Uterus (tissue), 4 donors: ENCODE measurements around the gene CUL5. TPM values are rescaled to one million over a fixed set of nuclear protein-coding genes. Genes with fewer than 3 reads are reported as not detected.
A peak's percentile ranks its signal among the peaks of the same experiment; 100 is the strongest.

Experiments
- DNase-seq, 2 donors: peaks; one replicate each; pipeline ENCODE4 v3.0.0-alpha.2; 2019 to 2020
- H3K27ac ChIP-seq, 2 donors: fragments of 200-600 bp; sonication (generic); 1 replicate in 1 of 2; 2 replicates in 1 of 2; pipeline ENCODE4 v1.5.1; 2016 to 2018
- H3K27me3 ChIP-seq, 2 donors: fragments of 200-600 bp; sonication (generic); one replicate each; pipeline ENCODE4 v1.5.1; 2018 to 2019; ENCODE audit warnings: control low read depth in 1 of 2
- H3K36me3 ChIP-seq, 2 donors: fragments of 200-600 bp; sonication (generic); one replicate each; pipeline ENCODE4 v1.5.1; 2019; ENCODE audit warnings: control low read depth in 1 of 2
- H3K4me1 ChIP-seq, 2 donors: fragments of 200-600 bp; sonication (generic); one replicate each; pipeline ENCODE4 v1.5.1; 2018 to 2019; ENCODE audit warnings: control low read depth in 1 of 2
- H3K4me3 ChIP-seq, 2 donors: fragments of 200-600 bp; sonication (generic); 1 replicate in 1 of 2; 2 replicates in 1 of 2; pipeline ENCODE4 v1.5.1; 2018 to 2019; ENCODE audit warnings: mild to moderate bottlenecking in 1 of 2
- H3K9me3 ChIP-seq, 2 donors: fragments of 200-600 bp; sonication (generic); one replicate each; pipeline ENCODE4 v1.5.1; 2019; ENCODE audit warnings: control low read depth in 1 of 2
- POLR2A ChIP-seq, 2 donors: fragments of 450-650 bp; IDR thresholded peaks; one replicate each; pipeline ENCODE4 v1.6.1; 2016; ENCODE audit warnings: antibody characterized with exemption in 2 of 2, mild to moderate bottlenecking in 1 of 2, moderate library complexity in 1 of 2
- intact Hi-C: fragments of 100-400 bp; cut with DNase I; formaldehyde crosslinking; loops from one replicate; pipeline ENCODE4 v1.15.1; 2023; ENCODE audit warnings: low total_unique reads
- total RNA-seq, 4 donors: library from RNA; depleted of rRNA in 3 of 4; stranded (reverse); fragments of >200 nt in 3 of 4; gene quantifications; one replicate each; pipeline versions ENCODE4 v1.1.0 to v1.2.4, GENCODE V29; 2014 to 2023
- TF ChIP-seq, protein P1 (sequence below), 4 experiments: fragments of 200-600 bp in 2 of 4; fragments of 450-650 bp in 2 of 4; sonication (generic) in 2 of 4; IDR thresholded peaks; one replicate each; pipeline ENCODE4 v1.5.1; 2016 to 2019; ENCODE audit warnings: antibody characterized with exemption in 4 of 4, mild to moderate bottlenecking in 2 of 4, moderate library complexity in 1 of 4
- donor health status: DM: yes; HTN: yes; CAD: no.

CUL5 gene
- total RNA-seq, 4 donors from 2014 or later = 29.5 to 79.8 (median 40.9) TPM

DNA sequence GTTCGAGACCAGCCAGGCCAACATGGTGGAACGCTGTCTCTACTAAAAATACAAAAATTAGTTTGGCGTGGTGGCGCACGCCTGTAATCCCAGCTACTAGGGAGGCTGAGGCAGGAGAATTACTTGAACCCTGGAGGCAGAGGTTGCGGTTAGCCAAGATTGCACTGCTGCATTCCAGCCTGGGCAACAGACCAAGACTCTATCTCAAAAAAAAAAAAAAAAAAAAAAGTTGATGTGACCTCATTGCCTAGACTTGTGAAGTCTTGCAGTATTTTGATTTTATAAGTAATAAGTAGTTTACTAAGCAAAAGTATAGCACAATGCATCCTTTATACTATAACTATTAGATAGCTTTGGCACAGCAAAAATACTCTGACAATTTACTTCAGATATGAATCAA lies 9.9 kb upstream of the CUL5 start:
- no peak overlapping the region for H3K27ac ChIP-seq
- intact Hi-C loops = no loop called here
- no peaks in the 10 kb centered on the region for H3K36me3 ChIP-seq
- H3K4me3 ChIP-seq = no peak overlapping the region
- no peaks in the 10 kb centered on the region for H3K9me3 ChIP-seq
- H3K27me3 ChIP-seq = no peaks in the 10 kb centered on the region
- no peak for DNase-seq
- no peaks in the 10 kb centered on the region for H3K4me1 ChIP-seq
- TF ChIP-seq, protein P1, sequence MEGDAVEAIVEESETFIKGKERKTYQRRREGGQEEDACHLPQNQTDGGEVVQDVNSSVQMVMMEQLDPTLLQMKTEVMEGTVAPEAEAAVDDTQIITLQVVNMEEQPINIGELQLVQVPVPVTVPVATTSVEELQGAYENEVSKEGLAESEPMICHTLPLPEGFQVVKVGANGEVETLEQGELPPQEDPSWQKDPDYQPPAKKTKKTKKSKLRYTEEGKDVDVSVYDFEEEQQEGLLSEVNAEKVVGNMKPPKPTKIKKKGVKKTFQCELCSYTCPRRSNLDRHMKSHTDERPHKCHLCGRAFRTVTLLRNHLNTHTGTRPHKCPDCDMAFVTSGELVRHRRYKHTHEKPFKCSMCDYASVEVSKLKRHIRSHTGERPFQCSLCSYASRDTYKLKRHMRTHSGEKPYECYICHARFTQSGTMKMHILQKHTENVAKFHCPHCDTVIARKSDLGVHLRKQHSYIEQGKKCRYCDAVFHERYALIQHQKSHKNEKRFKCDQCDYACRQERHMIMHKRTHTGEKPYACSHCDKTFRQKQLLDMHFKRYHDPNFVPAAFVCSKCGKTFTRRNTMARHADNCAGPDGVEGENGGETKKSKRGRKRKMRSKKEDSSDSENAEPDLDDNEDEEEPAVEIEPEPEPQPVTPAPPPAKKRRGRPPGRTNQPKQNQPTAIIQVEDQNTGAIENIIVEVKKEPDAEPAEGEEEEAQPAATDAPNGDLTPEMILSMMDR (IDR thresholded peaks at IDR 0.05) = no peak
- no peak for TF ChIP-seq POLR2A (IDR thresholded peaks at IDR 0.05)

- Histone ChIP-seq H3K36me3 (no peaks in the 10 kb centered on the region), H3K4me1 (no peaks in the 10 kb centered on the region), H3K27me3 (no peaks in the 10 kb centered on the region), H3K4me3 (no peak overlapping the region), H3K9me3 (no peaks in the 10 kb centered on the region), H3K27ac (no peak overlapping the region)
- intact Hi-C loops = no loop called here
- no peak for DNase-seq
- TF ChIP-seq POLR2A (IDR thresholded peaks at IDR 0.05) = no peak
- TF ChIP-seq, protein P1 (IDR thresholded peaks at IDR 0.05) = peak in 2 of 4 experiments; percentile 6 to 18
Measured at GRCh38 chr11:107999759-108000455, 8.8 kb upstream of the CUL5 start.

DNA sequence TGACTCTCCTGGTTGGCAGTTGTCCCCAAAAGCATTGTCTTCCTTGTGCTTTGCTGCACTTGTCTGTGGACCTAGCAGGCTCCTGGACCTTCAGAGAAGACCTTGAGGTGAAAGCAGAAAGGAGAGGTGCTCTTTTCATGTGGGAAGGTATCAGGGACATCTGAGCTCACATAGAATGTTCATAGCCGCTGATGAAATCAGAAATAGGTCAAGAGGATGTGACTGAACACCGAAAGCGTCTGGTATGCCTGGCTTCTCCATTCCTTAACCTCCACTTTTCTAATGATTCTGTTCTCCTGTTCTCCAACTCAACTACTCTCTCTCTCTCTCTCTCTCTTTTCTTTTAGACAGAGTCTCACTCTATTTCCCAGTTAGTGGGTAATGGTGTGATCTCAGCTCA lies 6.2 kb upstream of the CUL5 start:
- no peak overlapping the region for H3K4me3 ChIP-seq
- DNase-seq = no peak
- no peak overlapping the region for H3K27ac ChIP-seq
- no peaks in the 10 kb centered on the region for H3K36me3 ChIP-seq
- no peak for TF ChIP-seq POLR2A (IDR thresholded peaks at IDR 0.05)
- TF ChIP-seq, protein P1 (IDR thresholded peaks at IDR 0.05) = no peak
- intact Hi-C loops = no loop called here
- no peaks in the 10 kb centered on the region for H3K27me3 ChIP-seq
- H3K4me1 ChIP-seq = no peaks in the 10 kb centered on the region
- no peaks in the 10 kb centered on the region for H3K9me3 ChIP-seq

- intact Hi-C loops = no loop called here
Measured at GRCh38 chr11:108003623-108004022, 5.1 kb upstream of the CUL5 start.

DNA sequence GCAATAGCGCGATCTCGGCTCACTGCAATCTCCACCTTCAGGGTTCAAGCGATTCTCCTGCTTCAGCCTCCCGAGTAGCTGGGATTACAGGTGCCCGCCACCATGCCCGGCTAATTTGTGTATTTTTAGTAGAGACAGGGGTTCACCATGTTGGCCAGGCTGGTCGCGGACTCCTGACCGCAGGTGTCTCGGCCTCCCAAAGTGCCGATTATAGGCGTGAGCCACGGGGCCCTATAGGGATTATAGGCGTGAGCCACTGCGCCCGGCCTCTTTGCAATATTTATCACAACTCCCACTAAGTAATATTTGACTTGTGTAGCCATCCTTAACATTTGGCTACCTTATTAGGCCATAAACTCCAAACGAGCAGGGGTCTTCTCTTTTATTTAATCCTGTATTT lies 879 bp upstream of the CUL5 start:
- intact Hi-C loops = no loop called here
- no peak overlapping the region for H3K27ac ChIP-seq
- DNase-seq = peak in 1 of 2 donors; percentile 13

More at GRCh38 chr11:108003623-108004022, 5.1 kb upstream of the CUL5 start:
- H3K4me1 ChIP-seq = no peaks in the 10 kb centered on the region
- H3K36me3 ChIP-seq = no peaks in the 10 kb centered on the region
- no peaks in the 10 kb centered on the region for H3K27me3 ChIP-seq
- no peak overlapping the region for H3K27ac ChIP-seq
- no peak for DNase-seq
- H3K4me3 ChIP-seq = no peak overlapping the region
- TF ChIP-seq, protein P1 (IDR thresholded peaks at IDR 0.05) = no peak
- TF ChIP-seq POLR2A (IDR thresholded peaks at IDR 0.05) = no peak
- H3K9me3 ChIP-seq = no peaks in the 10 kb centered on the region

More for the DNA sequence above, 879 bp upstream of the CUL5 start:
- no peaks in the 10 kb centered on the region for H3K27me3 ChIP-seq
- H3K9me3 ChIP-seq = no peaks in the 10 kb centered on the region
- H3K4me1 ChIP-seq = no peaks in the 10 kb centered on the region
- TF ChIP-seq, protein P1 (IDR thresholded peaks at IDR 0.05) = no peak
- no peak for TF ChIP-seq POLR2A (IDR thresholded peaks at IDR 0.05)
- no peaks in the 10 kb centered on the region for H3K36me3 ChIP-seq
- H3K4me3 ChIP-seq = no peak overlapping the region
